Measurements from ENCODE around the gene SCGB1D2.

The SCGB1D2 gene

GRCh38 chr11:62264004-62264403 is 22.0 kb downstream of the SCGB1D2 start:
- DNase-seq, result no peak

GRCh38 chr11:62266558-62266957 is 24.5 kb downstream of the SCGB1D2 start:
- DNase-seq, result no peak

- DNase-seq, result no peak
Measured at GRCh38 chr11:62267050-62267449, 25.0 kb downstream of the SCGB1D2 start.

GRCh38 chr11:62267576-62267975 is 25.5 kb downstream of the SCGB1D2 start:
- no peak for DNase-seq

GRCh38 chr11:62269654-62270278 is 27.7 kb downstream of the SCGB1D2 start, which contains the start of gene SCGB2A2:
TSS of gene SCGB2A2 (plus strand) at chr11:62270158. CDS start at chr11:62270217, 59 bp downstream.
- no peak for DNase-seq

- DNase-seq, result no peak
Measured at GRCh38 chr11:62273284-62273683, 31.2 kb downstream of the SCGB1D2 start.

- DNase-seq, result no peak
Measured at GRCh38 chr11:62273789-62274275, 31.8 kb downstream of the SCGB1D2 start.

GRCh38 chr11:62280452-62280851 is 38.4 kb downstream of the SCGB1D2 start:
- no peak for DNase-seq

Measured in NCI-H1436 treated with DMSO at 0.1 percent for 48 hours (cell line).